ENCODE measurements around the gene HSPB7.
A peak's percentile ranks its signal among the peaks of the same experiment; 100 is the strongest.
"Not testable (repeated sequence)": the region's sequence is repeated elsewhere in the genome, so short reads cannot be mapped to it uniquely, and the experiment has no call there.

HSPB7 gene

DNA sequence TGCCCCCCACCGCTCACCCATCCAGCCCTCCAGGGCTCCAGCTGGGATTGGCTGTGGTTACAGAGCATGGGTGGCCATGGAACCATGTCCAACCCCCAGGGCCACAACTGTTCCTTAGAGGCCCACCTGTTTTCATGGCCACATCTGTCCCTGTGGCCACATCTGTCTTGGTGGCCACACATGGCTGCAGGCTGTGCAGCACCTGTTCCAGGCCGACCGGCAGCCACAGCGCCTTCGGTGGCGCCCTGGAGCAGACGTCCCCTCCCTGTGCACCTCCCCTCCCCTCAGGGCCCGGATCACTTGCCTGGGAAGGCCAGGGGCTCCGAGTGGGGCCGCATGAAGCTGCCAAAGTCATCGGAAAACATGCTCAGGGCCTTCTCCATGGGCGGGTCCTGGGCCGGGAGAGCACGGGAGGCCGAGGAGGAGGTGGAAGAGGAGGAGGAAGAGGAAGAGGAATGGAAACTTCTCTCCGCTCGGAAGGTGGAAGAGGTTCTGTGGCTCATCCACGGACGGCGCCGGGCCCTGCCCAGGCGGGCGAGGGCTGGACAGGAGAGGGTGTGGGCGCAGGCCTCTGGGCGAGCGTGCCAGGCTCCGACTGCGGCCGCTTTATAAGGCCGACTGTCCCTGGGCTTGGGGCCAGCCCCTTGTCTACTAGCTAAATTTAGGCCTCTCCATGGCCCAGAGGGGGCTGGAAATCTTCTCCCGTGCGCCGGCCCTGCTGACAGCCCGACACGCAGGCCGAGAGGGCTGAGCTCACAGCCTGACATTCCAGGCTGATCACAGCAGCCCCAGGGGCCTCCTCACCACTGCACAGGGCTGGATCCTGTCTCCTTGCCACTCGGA is at the start of gene HSPB7:
TSS of gene HSPB7 (minus strand) at position 583 of the 843 bp plus-strand sequence. CDS start at position 503, 80 bp downstream.
- DNase-seq, result no peak

DNA sequence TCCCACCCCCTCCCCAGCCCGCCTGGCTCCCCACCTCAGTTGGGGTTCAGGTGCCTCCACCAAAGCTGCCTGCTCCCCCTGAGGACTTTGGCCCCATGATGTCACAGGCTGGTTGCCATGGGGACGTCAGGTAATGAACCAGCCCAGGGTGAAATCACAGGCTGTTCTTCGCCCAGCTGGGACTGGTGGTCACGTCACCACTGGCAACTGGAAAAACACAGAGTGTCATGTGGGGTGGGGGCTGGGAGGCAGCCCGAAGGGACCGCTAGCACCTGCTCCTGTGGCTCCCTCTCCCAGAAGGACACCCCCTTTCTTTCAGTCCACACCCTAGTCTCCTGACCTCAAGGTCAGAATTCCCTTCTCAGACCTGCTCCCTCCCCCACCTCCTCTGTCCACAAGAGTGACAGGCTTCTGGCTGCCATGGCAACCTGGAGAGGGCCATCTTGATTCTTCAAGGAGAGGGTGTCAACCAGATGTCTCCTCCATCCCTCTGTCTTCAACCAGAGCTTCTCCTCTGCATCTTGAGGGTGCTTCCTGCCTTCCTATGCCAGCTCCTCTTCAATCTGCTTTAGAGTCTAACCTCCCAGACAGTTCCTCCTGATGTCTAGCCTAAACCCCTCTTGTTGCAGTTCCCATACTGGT is 49.4 kb upstream of the HSPB7 start:
- DNase-seq, result peak; percentile 47

DNA sequence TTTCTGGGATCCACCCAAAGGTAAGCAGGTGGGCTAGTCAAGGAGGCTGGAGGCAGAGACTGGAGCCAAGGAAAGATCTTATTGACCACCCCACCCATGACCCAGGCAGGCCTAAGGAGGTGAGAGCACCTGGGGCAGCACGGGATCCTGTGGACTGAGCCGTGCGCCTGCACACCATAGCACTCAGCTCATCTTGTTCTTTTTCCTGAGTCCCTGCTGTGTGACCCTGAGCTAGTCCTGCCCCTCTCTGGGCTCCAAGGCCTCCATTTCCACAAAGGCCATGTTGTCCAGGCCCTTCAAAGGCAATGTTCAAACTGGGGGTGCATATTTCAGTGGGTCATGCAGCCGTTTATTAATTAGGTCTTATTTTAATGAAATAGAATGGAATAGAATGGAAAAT is 48.4 kb upstream of the HSPB7 start:
- no peak for DNase-seq

DNA sequence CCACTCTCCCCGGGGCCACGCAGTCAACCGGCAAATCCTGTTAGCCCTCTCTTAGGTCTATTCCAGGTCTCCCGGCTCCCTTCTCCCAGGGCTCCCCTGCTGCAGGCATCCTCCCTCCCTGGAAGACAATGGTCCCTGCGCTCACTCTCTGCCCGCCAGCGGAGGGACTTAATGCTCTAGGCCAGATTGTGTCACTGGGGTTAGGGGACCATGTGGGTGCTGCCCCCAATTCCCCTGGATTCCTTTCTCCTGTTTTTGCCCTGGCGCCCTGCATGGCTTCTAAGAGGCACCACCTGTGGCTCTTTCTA is 47.4 kb upstream of the HSPB7 start:
- DNase-seq, result no peak

DNA sequence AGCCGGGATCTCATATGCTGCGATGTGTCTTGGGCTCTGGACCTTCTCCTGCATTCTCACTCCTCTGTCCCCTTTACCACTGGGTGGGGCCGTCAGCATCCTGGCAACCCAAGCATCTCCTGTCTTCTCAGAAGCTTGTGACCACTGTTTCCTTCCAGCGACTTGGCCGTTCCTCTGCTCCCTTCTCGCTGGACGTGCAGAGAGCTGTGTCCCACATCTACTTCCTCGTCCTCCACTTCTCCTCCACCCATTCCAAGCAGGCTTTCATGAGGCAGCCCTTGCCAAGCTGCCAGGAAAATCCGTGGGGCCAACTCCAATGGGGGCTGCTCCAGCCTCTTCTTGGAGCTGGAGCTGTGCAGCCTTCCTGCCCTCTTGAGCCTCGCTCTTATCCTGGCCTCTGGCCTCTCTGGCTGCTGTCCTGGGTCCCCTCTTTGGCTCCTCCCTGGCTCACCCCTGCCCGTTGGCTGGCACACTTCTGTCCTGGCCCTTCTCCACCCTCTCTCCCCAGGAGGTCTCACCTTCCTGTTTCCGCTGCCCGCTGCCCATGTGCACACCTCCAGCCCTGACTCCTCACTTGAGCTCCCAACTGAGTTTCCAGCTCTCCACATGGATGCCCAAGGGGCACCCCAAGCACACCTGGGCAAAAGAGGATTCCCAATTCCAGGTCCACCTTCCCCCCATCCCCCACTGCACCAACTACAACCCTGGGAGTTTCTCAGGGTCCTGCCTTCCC is 46.9 kb upstream of the HSPB7 start:
- no peak for DNase-seq

DNA sequence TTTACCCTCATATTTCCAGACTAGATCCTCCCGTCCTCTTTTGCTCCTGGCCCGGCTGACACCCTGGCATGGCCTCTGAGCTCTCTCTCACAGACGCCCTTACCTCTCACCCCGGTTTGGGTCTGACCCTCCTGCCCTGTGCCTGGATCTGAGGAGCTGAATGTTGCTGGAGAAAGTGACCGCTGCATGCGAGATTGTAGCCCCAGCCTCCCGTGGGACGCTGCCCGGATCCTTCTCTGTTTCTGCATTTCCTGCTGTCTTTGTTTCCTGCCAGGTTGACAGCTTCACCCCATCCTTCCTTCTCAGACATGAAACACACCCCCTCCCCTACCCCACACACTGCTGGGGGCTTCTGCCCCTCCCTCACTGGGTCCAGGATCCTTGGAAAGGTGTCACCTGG is 46.1 kb upstream of the HSPB7 start:
- DNase-seq, result no peak

DNA sequence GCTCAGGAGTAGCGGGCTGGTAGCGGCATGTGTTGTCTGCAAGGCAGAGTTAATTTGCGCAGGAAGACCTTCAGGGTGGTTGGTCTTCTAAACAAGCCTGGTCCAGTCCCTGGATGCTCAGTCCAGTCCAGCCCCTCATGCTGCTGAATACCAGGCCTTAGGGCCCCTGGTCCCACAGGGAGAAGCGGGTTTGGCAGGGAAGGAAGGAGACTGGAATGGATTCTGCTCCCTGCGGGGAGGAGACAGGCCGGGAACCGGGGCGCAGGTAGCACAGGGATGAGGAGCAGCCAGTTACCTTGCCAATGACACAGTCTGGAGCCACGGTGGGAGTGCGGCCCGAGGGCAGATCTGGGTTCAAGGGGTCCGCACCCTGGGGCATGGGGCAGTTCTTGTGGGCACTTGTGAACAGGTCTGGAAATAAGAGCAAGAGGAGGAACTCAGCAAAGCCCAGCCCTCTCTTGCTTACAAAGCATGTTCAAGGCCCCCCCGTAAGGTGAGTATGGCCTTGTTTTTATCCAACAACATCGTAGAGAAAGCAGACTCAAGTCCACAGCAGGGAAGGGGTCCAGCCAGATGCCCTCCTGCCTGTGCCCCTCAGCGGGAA is 45.5 kb upstream of the HSPB7 start:
- DNase-seq, result no peak

DNA sequence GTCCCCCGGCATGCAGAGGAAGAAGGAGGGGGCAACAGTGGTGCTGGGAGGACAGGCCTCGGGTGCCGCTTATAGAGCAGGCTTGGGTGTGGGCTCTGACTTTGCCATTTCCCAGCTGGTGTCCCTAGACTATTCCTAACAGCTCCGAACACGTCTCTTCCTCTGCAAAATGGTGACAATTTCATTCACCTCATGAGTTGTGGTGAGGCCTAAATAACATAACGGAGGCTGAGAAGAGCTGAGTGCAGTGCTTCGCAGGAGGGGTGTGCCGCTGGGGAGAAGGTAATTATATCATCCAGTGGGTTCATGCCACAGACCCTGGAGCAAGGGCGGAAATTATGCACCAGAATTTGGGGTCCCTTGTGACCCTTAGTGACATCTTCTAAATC is 44.8 kb upstream of the HSPB7 start:
- not testable (repeated sequence) for DNase-seq

DNA sequence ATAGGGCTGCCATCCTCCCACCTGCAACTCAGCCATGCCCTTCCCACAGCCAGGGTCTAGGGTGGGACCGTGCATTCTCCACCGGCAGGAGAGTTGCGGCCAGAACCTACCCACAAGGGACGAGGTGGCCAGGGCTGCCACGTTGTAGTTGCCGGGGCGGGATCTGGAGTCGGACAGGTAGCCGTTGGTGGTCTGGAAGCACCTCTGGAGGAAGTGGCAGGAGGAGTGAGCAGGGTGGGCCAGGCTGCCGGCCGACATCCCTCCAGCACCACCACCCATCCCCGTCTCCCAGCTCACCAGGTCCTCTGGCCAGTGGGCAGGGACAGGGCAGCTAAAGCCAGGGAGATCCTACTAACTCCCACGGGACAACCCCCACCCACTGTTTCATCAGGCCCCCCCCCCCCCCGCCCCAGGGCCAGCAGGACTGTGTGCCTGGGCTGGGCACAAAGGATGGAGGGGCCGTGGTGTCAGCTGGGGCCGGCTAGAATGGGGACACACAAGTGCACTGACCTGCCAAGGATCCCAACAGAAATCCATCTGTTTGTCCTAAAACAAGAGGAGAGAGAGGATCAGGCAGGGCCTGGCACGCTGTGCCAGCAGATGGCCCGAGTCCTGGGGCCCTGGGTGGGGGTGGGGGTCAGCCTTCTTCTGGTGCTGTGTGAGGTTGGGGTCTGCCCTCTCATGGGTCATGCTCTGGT is 44.3 kb upstream of the HSPB7 start:
- not testable (repeated sequence) for DNase-seq

DNA sequence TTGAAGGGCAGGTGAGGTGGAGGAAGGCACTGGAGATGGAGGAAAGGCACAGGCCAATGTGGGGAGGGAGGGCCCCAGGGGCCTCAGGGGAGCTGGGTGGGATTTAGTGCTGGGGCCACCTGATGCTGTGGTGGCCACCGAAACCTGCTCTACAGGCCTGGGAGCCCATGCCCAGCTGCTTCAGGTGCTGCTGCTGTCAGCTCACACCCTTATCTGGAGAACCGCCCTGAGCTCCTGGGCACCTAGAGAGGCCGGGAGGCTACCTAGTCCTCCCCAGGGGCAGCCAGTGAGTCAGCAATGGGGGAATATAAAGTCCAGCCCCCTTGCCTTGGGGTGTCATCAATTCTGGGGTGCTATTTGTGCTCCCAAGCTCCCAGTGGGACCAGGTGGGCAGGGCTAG is 43.4 kb upstream of the HSPB7 start:
- DNase-seq, result no peak

DNA sequence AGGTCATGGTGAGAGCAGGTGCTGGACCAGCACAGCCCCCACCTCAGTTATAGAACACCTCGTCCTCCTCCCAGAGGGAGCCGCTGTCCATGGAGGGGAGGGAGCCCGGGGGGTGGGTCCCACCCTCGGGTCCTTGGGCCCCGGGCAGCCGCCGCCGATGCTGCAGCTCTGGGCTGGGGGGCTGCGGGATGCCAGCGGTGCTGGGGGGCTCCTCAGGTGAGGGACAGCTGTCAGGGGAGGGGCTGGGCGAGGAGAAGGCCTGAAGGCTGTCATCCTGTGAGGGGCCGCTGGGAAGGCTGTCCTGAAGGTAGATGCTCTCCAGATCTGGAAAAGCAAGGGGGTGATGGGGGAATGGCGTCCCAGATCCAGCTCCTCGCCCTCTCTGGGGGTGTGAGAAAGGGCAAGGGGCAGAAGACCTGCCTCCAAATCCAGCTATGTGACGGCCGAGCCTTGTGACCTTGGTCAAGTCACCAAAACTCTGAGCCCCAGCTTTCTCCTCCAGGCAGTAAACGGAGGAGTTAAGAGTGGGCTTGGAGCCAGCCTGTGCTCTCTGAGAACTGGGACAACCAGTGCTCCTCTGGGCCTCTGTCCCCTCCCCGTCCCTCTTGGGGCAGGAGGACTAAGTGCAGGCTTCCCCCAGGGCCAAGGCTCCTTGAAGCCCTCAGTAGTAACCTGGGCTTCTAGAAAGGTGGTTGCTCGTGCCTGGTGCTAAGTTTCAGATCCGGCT is 40.7 kb upstream of the HSPB7 start:
- not testable (repeated sequence) for DNase-seq

DNA sequence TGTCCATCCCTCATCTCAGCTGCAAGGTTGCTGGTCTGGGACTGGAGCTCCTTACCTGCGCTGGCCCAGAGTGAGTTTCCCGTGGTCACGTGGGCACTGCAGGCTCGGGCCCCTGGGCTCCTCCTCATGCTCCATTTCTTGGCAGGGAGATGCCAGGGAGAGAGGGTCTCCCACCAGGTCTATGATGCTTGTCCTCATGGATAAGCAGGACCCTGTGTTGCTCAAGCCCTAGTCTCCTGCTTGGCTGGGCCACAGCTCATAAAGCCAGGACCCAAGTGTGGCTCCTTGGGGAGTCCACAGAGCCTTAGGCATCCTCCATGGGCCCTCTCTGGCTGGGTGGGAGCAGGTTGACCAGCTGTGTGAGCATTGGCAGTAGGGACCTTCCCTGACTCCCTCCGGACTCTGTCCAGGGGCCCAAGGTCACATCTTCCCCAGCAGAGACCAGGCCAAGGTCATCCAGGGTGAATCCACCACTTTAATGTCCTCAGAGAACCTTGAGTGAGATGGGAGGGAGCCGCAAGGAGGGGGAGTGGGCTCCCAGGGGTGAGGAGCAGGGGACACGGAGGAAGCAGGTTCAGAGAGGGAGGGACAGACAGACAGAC is 39.6 kb upstream of the HSPB7 start:
- not testable (repeated sequence) for DNase-seq

DNA sequence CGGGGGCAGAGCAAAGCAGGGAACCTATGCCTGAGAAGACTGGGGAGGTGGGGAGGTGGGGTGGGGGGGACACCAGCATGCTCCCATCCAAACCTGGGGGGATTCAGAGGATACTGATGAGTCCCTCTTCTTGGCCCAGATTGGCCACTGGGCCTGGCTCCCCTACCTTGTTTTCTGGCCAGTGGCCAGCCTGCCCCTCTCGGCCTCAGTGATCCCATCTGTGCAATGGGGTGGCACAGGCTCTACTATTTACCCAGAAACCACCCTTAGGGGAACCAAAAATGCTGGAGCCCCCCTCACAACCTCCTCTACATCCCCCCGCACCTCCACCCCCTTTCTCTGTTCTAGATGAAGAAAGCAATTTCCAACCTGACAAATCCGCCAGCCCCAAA is 38.7 kb upstream of the HSPB7 start:
- not testable (repeated sequence) for DNase-seq

DNA sequence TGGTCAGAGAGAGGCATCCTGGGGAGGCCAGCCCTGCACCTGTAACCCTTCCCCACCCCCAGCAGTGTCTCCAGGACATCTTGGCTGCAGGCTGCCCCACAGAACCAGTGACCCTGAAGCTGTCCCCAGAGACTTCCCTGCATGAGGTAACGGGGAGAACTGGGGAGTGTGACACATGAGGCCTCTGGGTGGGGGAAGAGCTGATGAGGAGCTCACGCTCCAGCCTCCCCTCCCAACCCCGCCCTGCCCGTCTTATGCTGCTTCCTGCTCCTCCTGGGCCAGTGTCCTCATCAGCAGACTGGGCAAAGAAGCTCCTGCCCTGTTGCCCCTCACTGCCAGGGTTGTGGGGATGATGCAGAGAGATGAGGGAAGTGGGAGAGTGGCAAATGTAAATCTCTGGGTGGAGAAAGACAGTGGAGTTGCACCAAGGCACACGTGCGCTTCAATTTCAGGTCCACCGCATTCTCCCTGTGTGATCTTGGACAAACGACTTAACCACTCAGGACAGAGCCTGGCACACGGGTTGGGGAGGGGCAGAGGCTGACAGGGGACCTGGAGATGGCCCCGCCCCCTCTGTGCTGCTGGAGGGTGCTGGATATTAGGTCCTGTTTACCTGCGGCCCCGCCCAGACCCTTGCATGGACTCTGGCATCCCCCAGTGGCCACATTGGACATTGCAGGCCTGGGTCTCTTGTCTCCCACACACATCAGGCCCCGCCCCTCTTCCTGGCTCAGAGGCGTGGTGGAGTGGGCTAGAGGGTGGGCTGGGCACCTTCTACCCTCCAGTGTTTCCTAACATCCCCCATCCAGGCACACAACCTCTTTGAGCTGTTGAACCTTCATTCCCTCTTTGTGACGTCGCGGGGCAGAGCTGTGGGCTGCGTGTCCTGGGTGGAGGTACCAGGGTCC is 38.0 kb upstream of the HSPB7 start:
- DNase-seq, result peak; percentile 41

DNA sequence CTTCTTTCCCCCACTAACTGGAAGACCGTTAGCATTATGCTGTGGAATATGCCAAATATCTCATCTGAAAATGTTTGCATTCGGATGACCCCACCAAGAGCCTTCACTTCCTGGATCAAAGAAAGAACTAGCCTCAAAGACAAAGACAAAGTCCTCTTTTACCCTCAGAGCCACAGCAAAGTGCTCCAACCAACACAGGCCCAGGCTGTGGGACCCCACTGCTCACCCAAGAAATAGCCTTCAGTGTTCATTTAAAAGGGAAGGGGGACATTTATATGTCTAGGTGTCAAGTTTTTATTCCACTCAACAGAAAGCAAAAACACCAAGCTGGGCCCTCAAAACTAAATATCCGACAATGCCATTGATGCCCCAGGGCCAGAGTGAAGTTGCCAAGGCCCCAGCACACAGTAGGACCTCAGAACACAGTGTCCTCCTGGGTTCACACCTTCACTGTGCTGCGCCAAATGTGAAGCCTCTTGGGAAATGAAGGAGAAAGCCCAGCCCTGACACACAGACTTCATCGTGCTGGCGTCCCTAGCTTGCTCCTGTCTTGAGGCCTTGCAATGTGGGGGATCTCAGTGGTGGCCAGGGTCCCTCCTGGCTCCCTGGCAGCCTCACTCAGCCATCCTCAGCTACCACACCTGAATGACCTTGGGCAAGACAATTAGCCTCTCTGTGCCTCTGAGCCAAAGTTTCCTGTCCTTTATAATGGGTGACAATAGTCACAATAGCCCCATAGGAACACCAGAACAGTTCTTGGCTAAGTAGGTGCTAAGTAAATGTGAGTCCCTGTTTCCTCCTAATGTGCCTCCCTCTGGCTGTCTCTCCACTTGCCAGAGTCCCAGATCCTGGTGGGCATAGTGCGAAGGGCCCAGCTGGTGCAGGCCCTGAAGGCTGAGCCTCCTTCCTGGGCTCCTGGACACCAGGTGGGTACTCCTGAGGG is 37.0 kb upstream of the HSPB7 start:
- DNase-seq, result no peak

DNA sequence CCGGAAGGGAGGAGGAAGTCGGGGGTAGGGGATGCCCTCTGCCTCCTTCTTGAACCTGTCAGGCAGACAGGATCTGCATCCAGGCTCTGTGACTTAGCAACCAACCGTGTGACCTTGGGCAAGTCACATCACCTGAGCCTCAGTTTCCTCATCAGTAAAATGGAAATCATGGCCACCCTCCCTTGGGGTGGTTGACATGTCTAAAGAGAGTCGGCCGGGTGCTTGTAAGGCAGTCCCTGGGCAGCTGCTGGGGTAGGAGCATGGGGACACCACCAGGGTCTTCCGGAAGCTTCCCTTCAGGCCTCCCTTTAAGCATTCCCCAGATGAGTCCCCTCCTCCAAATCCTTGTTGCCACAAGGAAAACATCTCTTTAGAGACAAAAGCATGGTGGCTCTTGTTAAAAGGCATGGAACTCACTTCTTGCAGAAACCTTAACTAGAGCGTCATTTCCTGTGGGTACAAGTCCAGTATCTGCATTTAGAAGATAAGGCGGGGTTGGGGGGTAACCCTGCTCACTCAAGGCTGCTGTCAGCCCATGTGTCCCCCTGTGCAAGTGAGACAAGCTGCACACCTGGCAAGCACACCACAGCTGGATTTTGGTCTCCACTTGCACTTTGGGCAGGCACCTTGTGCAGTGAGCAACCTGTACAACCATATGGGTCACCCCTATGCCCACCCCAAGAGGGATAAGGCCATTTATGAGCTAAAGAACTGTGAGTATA is 36.1 kb upstream of the HSPB7 start:
- no peak for DNase-seq

DNA sequence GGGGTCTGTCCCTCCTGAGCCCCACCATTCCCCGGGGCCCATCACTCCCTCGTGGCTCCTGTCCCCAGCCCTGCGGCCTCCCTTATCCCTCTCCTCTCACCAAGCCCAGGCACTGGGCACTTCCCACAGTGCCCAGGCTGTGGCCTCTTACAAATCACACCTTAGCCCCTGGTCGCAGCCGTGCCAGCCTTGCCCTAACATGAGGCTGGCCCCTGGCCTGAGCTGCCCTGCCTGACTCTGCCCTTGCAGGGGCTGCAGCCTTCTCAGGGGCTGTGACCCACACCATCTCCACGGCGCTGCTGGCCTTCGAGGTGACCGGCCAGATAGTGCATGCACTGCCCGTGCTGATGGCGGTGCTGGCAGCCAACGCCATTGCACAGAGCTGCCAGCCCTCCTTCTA is 34.1 kb upstream of the HSPB7 start:
- DNase-seq, result not testable (repeated sequence)

DNA sequence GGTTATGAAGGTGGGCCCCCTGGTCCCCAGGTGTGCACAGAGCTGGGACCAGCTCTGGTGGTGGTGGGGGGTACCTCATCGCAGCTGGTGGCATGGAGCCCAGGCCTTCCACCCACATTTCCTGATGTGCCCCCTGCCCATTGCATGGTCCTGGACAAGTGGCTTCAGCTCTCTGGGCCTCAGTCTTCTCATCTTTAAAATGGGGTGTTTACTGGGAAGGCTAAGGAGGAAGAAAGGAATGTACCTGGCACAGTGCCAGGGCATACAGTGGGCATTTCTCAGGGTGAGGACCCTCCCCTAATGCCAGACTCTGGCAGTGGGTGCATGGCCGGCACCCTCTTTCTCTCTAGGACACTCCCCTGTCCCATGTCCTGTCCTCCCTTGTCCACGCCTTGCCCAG is 33.2 kb upstream of the HSPB7 start:
- no peak for DNase-seq

DNA sequence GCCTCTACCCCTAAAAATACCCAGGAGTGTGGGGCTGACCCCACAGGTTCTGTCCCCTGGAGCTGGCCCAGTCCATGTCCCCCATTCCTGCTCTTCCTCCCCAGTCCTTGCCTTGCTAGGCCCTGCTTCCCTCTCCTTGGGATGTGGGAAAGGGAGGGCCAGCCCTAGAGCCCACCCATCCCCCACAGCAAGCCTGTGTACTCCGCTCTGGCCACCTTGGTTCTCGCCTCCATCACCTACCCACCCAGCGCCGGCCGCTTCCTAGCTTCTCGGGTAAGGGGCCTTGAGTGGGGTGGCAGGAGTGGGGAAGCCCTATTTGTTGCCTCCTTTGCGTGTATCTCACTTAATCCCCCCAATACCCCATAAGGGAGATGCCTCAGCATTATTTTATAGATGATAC is 32.5 kb upstream of the HSPB7 start:
- no peak for DNase-seq
